Adrenal gland (tissue), 12 donors: ENCODE results near the gene LHFPL5. TPM values are rescaled to one million over a fixed set of nuclear protein-coding genes. Genes with fewer than 3 reads are reported as not detected.

ENCODE experiments used
- DNase-seq, 7 donors: peaks; one replicate each; pipeline ENCODE4 v3.0.0-alpha.2; 2019 to 2020
- H3K27ac ChIP-seq, 5 donors: fragments of 200-600 bp; sonication (generic) in 4 of 5; 1 replicate in 3 of 5; 2 replicates in 2 of 5; pipeline versions ENCODE4 v1.5.1 to v1.8.0; 2016 to 2020; ENCODE audit warnings: mild to moderate bottlenecking in 1 of 5
- H3K27me3 ChIP-seq: fragments of 200-600 bp; 2 replicates; pipeline ENCODE4 v1.8.0; 2021
- H3K36me3 ChIP-seq, 2 donors: fragments of 200-600 bp; replicated peaks in 1 of 2; 1 replicate in 1 of 2; 2 replicates in 1 of 2; pipeline versions ENCODE4 v1.5.1 to v1.8.0; 2018 to 2022
- H3K4me1 ChIP-seq, 2 donors: fragments of 200-600 bp; replicated peaks in 1 of 2; 1 replicate in 1 of 2; 2 replicates in 1 of 2; pipeline versions ENCODE4 v1.5.1 to v1.8.0; 2018 to 2021
- H3K4me3 ChIP-seq, 4 donors: fragments of 200-600 bp; sonication (generic) in 3 of 4; one replicate each; pipeline ENCODE4 v1.5.1; 2016 to 2018
- H3K9me3 ChIP-seq, 3 donors: fragments of 200-600 bp; sonication (generic) in 1 of 3; replicated peaks in 1 of 3; 1 replicate in 2 of 3; 2 replicates in 1 of 3; pipeline versions ENCODE4 v1.5.1 to v1.8.0; 2016 to 2021
- POLR2A ChIP-seq, 2 donors: fragments of 450-650 bp; IDR thresholded peaks; one replicate each; pipeline ENCODE4 v1.6.1; 2017; ENCODE audit warnings: antibody characterized with exemption in 2 of 2, mild to moderate bottlenecking in 2 of 2, moderate library complexity in 1 of 2
- WGBS, 4 donors: extraction: QIAGEN DNeasy Blood & Tissue Kit in 2 of 4; methylation state at CpG; one replicate each; pipeline versions ENCODE4 v1.1.5 to v1.1.7; 2013 to 2017; 5-methylcytosine and 5-hydroxymethylcytosine counted together
- intact Hi-C, 2 donors: fragments of 100-400 bp; cut with DNase I; formaldehyde crosslinking; loops; one replicate each; pipeline versions ENCODE4 v1.14.1 to v1.15.0; 2022 to 2023
- polyA plus RNA-seq, 3 donors: library from polyadenylated mRNA; stranded (reverse); fragments of 200-250 nt in 2 of 3; fragments of 350-450 nt in 1 of 3; fragmentation: Illumina TruSeq in 1 of 3; extraction: RNeasy Lipid Tissue Mini Kit (QIAGEN cat#74804) in 1 of 3; gene quantifications; one replicate each; pipeline ENCODE4 v1.2.3, GENCODE V29; 2013 to 2014
- total RNA-seq, 9 donors: library from RNA; depleted of rRNA in 4 of 9; stranded (reverse); fragments of >200 nt in 4 of 9; fragments of 120-200 nt in 1 of 9; fragmentation: NEBNext Ultra II Directional in 1 of 9; extraction: Animal tissue kit (Norgen Biotek cat#: 25700) in 1 of 9; gene quantifications; one replicate each; pipeline versions ENCODE4 v1.1.0 to v1.2.4, GENCODE V29; 2013 to 2023
- TF ChIP-seq, protein P1 (sequence below), 6 experiments: fragments of 450-650 bp in 4 of 6; fragments of 200-600 bp in 2 of 6; sonication (generic) in 1 of 6; IDR thresholded peaks; 1 replicate in 5 of 6; 2 replicates in 1 of 6; pipeline versions ENCODE4 v1.5.1 to v1.8.0; 2016 to 2021; ENCODE audit warnings: antibody characterized with exemption in 6 of 6, mild to moderate bottlenecking in 2 of 6, moderate library complexity in 1 of 6
- donor health status: healthy with polysubstance abuse.
- donor health status: Bipolar disorder and iron deficiency.
- donor health status: DM: yes; HTN: yes; CAD: no.
- donor health status: DM: no; HTN: no; CAD: no.
- donor health status: DM: no; HTN: no; CAD: no.
- donor health status: DM: yes; HTN: yes; CAD: no.

LHFPL5 gene
- total and polyA plus RNA-seq, 12 donors = 0.06 to 0.14 (median 0.13) TPM; not detected in 9

GRCh38 chr6:35776364-35777215 lies 28.6 kb upstream of the LHFPL5 start, which contains the start of gene CLPSL2:
TSS of gene CLPSL2 (plus strand) at chr6:35776598. CDS start at chr6:35776619, 21 bp downstream.
- peaks cover 6 to 7% of the 10 kb centered on the region in 2 donors for H3K4me1 ChIP-seq
- H3K27ac ChIP-seq = no peak within 1 kb of the TSS
- peak within 1 kb of the TSS in 2 of 4 donors; percentile 10 to 67 for H3K4me3 ChIP-seq
- TF ChIP-seq, protein P1, sequence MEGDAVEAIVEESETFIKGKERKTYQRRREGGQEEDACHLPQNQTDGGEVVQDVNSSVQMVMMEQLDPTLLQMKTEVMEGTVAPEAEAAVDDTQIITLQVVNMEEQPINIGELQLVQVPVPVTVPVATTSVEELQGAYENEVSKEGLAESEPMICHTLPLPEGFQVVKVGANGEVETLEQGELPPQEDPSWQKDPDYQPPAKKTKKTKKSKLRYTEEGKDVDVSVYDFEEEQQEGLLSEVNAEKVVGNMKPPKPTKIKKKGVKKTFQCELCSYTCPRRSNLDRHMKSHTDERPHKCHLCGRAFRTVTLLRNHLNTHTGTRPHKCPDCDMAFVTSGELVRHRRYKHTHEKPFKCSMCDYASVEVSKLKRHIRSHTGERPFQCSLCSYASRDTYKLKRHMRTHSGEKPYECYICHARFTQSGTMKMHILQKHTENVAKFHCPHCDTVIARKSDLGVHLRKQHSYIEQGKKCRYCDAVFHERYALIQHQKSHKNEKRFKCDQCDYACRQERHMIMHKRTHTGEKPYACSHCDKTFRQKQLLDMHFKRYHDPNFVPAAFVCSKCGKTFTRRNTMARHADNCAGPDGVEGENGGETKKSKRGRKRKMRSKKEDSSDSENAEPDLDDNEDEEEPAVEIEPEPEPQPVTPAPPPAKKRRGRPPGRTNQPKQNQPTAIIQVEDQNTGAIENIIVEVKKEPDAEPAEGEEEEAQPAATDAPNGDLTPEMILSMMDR (IDR thresholded peaks at IDR 0.05) = no peak
- no peak for TF ChIP-seq POLR2A (IDR thresholded peaks at IDR 0.05)
- DNase-seq = no peak
- 4 to 13% (median 4%) methylated on average over 23 to 56 of the region's 56 CpGs for WGBS, 4 donors
- no peaks in the 10 kb centered on the region for H3K36me3 ChIP-seq
- no peaks in the 10 kb centered on the region for H3K9me3 ChIP-seq
- peaks cover 12% of the 10 kb centered on the region for H3K27me3 ChIP-seq
- intact Hi-C loops = no loop called here

- intact Hi-C loops = no loop called here
- Histone ChIP-seq H3K9me3 (no peaks in the 10 kb centered on the region), H3K27ac (no peak overlapping the region), H3K4me1 (peaks cover 6 to 7% of the 10 kb centered on the region in 2 donors), H3K27me3 (peaks cover 12% of the 10 kb centered on the region), H3K36me3 (no peaks in the 10 kb centered on the region), H3K4me3 (no peak overlapping the region)
- 75 to 85% (median 76%) methylated on average over 7 to 10 of the region's 10 CpGs for WGBS, 4 donors
- no peak for DNase-seq
- TF ChIP-seq POLR2A (IDR thresholded peaks at IDR 0.05) = no peak
- TF ChIP-seq, protein P1 (IDR thresholded peaks at IDR 0.05) = no peak
Measured at GRCh38 chr6:35777356-35778102, 27.6 kb upstream of the LHFPL5 start.

GRCh38 chr6:35778437-35778836 lies 26.7 kb upstream of the LHFPL5 start:
- TF ChIP-seq, protein P1 (IDR thresholded peaks at IDR 0.05) = no peak
- no peak for TF ChIP-seq POLR2A (IDR thresholded peaks at IDR 0.05)
- H3K27me3 ChIP-seq = peaks cover 12% of the 10 kb centered on the region
- WGBS, 4 donors = 85 to 94% (median 89%) methylated on average over 2 of the region's 2 CpGs

GRCh38 chr6:35780719-35781118 lies 24.4 kb upstream of the LHFPL5 start, which contains the start of gene CLPSL1:
TSS of gene CLPSL1 (plus strand) at chr6:35781019. CDS start at chr6:35781111, 92 bp downstream.
- no peak for DNase-seq
- no peak within 1 kb of the TSS for H3K4me3 ChIP-seq
- peaks cover 9% of the 10 kb centered on the region for H3K27me3 ChIP-seq
- no peaks in the 10 kb centered on the region for H3K36me3 ChIP-seq
- peaks cover 6 to 7% of the 10 kb centered on the region in 2 donors for H3K4me1 ChIP-seq
- TF ChIP-seq, protein P1 (IDR thresholded peaks at IDR 0.05) = no peak
- TF ChIP-seq POLR2A (IDR thresholded peaks at IDR 0.05) = no peak
- 82 to 88% (median 83%) methylated on average over 4 to 7 of the region's 7 CpGs for WGBS, 4 donors
- intact Hi-C loops = no loop called here
- H3K9me3 ChIP-seq = no peaks in the 10 kb centered on the region
- H3K27ac ChIP-seq = no peak within 1 kb of the TSS

More at GRCh38 chr6:35778437-35778836, 26.7 kb upstream of the LHFPL5 start:
- intact Hi-C loops = no loop called here
- Histone ChIP-seq H3K4me3 (no peak overlapping the region), H3K27ac (no peak overlapping the region), H3K9me3 (no peaks in the 10 kb centered on the region), H3K4me1 (peaks cover 6 to 7% of the 10 kb centered on the region in 2 donors), H3K36me3 (no peaks in the 10 kb centered on the region)
- DNase-seq = no peak
